Measurements from ENCODE around the gene KIF5B. TPM values are rescaled to one million over a fixed set of nuclear protein-coding genes. Genes with fewer than 3 reads are reported as not detected.
A peak's percentile ranks its signal among the peaks of the same experiment; 100 is the strongest.
"Not testable (repeated sequence)": the region's sequence is repeated elsewhere in the genome, so short reads cannot be mapped to it uniquely, and the experiment has no call there.

Gene KIF5B
- total and polyA plus RNA-seq, 2 donors (not counting 1 experiment from before 2014, with no cell fraction given), result 109 to 160 TPM

GRCh38 chr10:32068569-32068968, 12.3 kb upstream of the KIF5B start:
- Histone ChIP-seq H3K9me3 (ENCODE audit: control insufficient read depth, insufficient read depth, low read depth, low read length) (no peaks in the 10 kb centered on the region), H3K4me1 (ENCODE audit: control insufficient read depth, extremely low read depth, insufficient read depth, low read length) (no peaks in the 10 kb centered on the region), H4K20me1 (ENCODE audit: control insufficient read depth, extremely low read depth, insufficient read depth, low read length) (no peaks in the 10 kb centered on the region), H3K36me3 (ENCODE audit: control insufficient read depth, insufficient read depth, low read length) (no peaks in the 10 kb centered on the region), H2AFZ (ENCODE audit: low read length) (no peak overlapping the region), H3K4me3 (replicated peaks in 1 of 4; ENCODE audit: control extremely low read depth in 1 of 4, insufficient read depth in 1 of 4, low read depth in 3 of 4, low read length in 4 of 4) (no peak overlapping the region), H3K79me2 (ENCODE audit: control insufficient read depth, insufficient read depth, low read length) (no peaks in the 10 kb centered on the region), H3K4me2 (ENCODE audit: extremely low read depth, insufficient read depth, low read length) (no peak overlapping the region), H3K27ac (ENCODE audit: insufficient read depth, low read length) (no peak overlapping the region), H3K27me3 (ENCODE audit: control insufficient read depth, insufficient read depth, low read length) (no peaks in the 10 kb centered on the region), H3K9ac (ENCODE audit: insufficient read depth, low read length) (no peak overlapping the region)
- TF ChIP-seq, protein P1, sequence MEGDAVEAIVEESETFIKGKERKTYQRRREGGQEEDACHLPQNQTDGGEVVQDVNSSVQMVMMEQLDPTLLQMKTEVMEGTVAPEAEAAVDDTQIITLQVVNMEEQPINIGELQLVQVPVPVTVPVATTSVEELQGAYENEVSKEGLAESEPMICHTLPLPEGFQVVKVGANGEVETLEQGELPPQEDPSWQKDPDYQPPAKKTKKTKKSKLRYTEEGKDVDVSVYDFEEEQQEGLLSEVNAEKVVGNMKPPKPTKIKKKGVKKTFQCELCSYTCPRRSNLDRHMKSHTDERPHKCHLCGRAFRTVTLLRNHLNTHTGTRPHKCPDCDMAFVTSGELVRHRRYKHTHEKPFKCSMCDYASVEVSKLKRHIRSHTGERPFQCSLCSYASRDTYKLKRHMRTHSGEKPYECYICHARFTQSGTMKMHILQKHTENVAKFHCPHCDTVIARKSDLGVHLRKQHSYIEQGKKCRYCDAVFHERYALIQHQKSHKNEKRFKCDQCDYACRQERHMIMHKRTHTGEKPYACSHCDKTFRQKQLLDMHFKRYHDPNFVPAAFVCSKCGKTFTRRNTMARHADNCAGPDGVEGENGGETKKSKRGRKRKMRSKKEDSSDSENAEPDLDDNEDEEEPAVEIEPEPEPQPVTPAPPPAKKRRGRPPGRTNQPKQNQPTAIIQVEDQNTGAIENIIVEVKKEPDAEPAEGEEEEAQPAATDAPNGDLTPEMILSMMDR (conservative IDR thresholded peaks at IDR 0.05 in 1 of 2, IDR thresholded peaks at IDR 0.05 in 1 of 2; ENCODE audit: low read depth in 1 of 2, low read length in 2 of 2), result no peak
- no peak for TF ChIP-seq EZH2 (IDR thresholded peaks at IDR 0.05; ENCODE audit: low read length, missing control alignments)
- DNase-seq (ENCODE audit: low read depth in 2 of 2), result no peak

GRCh38 chr10:32067931-32068330, 11.7 kb upstream of the KIF5B start:
- not testable (repeated sequence) for H3K36me3 ChIP-seq (ENCODE audit: control insufficient read depth, insufficient read depth, low read length); H3K9me3 ChIP-seq (ENCODE audit: control insufficient read depth, insufficient read depth, low read depth, low read length)

DNA sequence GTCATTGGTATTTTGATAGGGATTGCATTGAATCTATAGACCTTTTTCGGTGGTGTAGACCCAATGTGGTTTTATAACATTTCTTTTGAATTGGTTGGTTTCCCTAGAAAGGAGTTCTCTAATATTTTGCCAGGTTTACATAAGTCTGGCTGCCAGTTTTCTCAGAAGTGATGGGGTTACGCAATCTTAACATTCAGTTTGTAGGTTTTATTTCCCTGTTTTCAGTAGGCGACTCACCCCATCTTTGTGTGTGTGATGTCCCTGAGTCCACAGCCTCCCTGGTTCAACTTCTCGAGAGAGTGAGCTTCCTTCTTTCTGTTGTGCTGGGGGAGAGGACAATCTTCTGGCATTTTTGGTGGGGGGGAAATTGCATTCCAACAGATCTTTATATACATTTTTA, 9.6 kb upstream of the KIF5B start:
- Histone ChIP-seq H3K27ac (ENCODE audit: insufficient read depth, low read length) (no peak overlapping the region), H3K4me3 (replicated peaks in 1 of 4; ENCODE audit: control extremely low read depth in 1 of 4, insufficient read depth in 1 of 4, low read depth in 3 of 4, low read length in 4 of 4) (no peak overlapping the region), H2AFZ (ENCODE audit: low read length) (no peak overlapping the region), H3K79me2 (ENCODE audit: control insufficient read depth, insufficient read depth, low read length) (no peaks in the 10 kb centered on the region), H3K9me3 (ENCODE audit: control insufficient read depth, insufficient read depth, low read depth, low read length) (no peaks in the 10 kb centered on the region), H3K4me2 (ENCODE audit: extremely low read depth, insufficient read depth, low read length) (no peak overlapping the region), H3K36me3 (ENCODE audit: control insufficient read depth, insufficient read depth, low read length) (no peaks in the 10 kb centered on the region), H3K27me3 (ENCODE audit: control insufficient read depth, insufficient read depth, low read length) (no peaks in the 10 kb centered on the region), H4K20me1 (ENCODE audit: control insufficient read depth, extremely low read depth, insufficient read depth, low read length) (no peaks in the 10 kb centered on the region), H3K9ac (ENCODE audit: insufficient read depth, low read length) (no peak overlapping the region), H3K4me1 (ENCODE audit: control insufficient read depth, extremely low read depth, insufficient read depth, low read length) (no peaks in the 10 kb centered on the region)
- DNase-seq (ENCODE audit: low read depth in 2 of 2), result peak; percentile 61 to 80
- TF ChIP-seq, protein P1 (conservative IDR thresholded peaks at IDR 0.05 in 1 of 2, IDR thresholded peaks at IDR 0.05 in 1 of 2; ENCODE audit: low read depth in 1 of 2, low read length in 2 of 2), result no peak
- TF ChIP-seq EZH2 (IDR thresholded peaks at IDR 0.05; ENCODE audit: low read length, missing control alignments), result no peak

More at GRCh38 chr10:32067931-32068330, 11.7 kb upstream of the KIF5B start:
- not testable (repeated sequence) for H3K4me1 ChIP-seq (ENCODE audit: control insufficient read depth, extremely low read depth, insufficient read depth, low read length); H3K9ac ChIP-seq (ENCODE audit: insufficient read depth, low read length); H4K20me1 ChIP-seq (ENCODE audit: control insufficient read depth, extremely low read depth, insufficient read depth, low read length); H3K79me2 ChIP-seq (ENCODE audit: control insufficient read depth, insufficient read depth, low read length); H3K27ac ChIP-seq (ENCODE audit: insufficient read depth, low read length); H3K4me2 ChIP-seq (ENCODE audit: extremely low read depth, insufficient read depth, low read length); H3K4me3 ChIP-seq (replicated peaks in 1 of 4; ENCODE audit: control extremely low read depth in 1 of 4, insufficient read depth in 1 of 4, low read depth in 3 of 4, low read length in 4 of 4); DNase-seq (ENCODE audit: low read depth in 2 of 2); H2AFZ ChIP-seq (ENCODE audit: low read length); H3K27me3 ChIP-seq (ENCODE audit: control insufficient read depth, insufficient read depth, low read length)
